ENCODE results near the gene C20orf144.

DNA sequence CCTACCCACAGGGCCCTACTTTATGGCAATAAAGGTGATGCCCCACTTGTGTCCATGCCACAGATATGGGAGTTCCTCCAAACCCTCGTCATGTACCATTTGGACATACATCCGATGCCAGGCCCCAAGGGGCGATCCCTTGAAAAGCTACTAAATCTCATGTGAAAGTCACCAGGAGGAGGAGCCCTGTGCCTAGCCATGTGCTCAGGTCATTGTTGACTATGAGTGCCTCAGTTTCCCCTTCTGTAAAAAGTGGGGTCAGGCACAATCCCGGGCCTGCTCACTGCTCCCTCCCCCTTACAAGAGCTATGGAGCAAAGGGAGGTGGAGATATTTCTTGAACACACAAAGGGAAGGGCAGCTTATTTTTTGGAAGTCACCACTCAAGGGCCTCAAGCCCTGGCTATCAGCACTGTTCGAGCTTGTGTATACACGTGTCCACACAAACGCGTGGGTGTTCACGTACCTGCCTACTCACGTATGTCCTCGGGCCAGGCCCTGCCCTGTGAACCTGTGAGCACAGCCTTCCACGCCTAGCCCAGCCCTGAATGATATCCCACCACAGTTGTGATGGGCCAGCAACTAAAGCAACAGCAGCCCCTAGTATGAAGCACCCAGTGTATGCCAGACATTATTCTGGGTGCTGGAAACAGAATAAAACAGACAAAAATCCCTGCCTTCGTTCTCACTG lies 6.5 kb downstream of the C20orf144 start:
- TF ChIP-seq CTCF (IDR thresholded peaks at IDR 0.05): no peak
- TF ChIP-seq POLR2A (IDR thresholded peaks at IDR 0.05): no peak
- TF ChIP-seq POLR2AphosphoS5 (IDR thresholded peaks at IDR 0.05): no peak
